Stimulated activated CD4-positive, alpha-beta T cell treated with anti-CD3 and anti-CD28 coated beads, Interleukin-4, amount 100 ng/mL, for 1 hour (primary cell): Measurements from ENCODE around the gene GAS2L3.
A peak's percentile ranks its signal among the peaks of the same experiment; 100 is the strongest.
"Not testable (repeated sequence)": the region's sequence is repeated elsewhere in the genome, so short reads cannot be mapped to it uniquely, and the experiment has no call there.

Experiments
- DNase-seq: peaks from one replicate; pipeline ENCODE4 v3.0.0-alpha.2; 2020

Gene GAS2L3

DNA sequence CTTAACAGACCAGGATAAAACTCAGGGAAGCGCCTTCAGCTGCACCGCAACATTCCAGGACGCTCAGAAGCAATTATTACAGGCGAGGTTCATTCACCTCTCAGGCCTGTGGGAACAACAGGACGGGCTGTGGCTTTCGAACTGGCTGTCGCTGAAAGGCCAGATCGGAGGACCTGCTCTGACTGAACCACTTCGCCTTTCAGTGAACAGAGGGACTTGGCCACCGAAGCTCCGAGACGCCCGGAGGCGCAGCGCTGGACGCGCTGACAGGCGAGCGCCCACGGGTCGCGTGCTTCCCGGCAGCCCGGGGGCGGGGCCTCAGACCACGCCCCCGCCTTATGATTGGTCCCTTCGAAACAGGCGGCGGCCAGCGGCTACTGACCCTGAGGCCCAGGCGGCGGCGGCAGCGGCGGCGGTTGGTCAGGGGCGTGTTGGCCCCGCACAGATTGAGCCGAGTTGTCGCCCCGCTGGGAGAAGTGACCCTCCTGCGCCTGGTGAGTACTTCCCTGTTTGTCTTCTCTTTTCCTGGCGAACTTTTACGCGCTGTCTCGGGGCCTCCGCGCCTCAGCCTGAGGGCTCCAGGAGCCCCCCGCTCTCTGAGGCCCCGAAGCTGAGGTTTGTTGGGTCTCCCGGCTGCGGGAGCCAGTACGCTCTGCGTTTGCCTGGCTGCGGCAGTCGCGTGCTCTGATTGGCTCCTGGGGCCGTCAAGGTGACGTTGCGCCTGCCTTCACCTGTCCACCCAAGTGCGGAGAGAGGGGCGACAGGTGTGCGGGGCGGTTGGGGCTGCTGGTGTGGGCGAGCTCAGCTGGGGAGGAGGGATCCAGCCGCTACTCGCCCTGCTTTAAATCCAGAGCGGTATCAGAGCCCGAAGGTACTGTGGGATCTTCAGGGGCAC lies at the start of gene GAS2L3:
Gene GAS2L3, plus strand, starts transcription at position 393 of the 895 bp plus-strand sequence. CDS start 21,221 bp downstream, outside the sequence.
- peak; percentile 53 for DNase-seq

DNA sequence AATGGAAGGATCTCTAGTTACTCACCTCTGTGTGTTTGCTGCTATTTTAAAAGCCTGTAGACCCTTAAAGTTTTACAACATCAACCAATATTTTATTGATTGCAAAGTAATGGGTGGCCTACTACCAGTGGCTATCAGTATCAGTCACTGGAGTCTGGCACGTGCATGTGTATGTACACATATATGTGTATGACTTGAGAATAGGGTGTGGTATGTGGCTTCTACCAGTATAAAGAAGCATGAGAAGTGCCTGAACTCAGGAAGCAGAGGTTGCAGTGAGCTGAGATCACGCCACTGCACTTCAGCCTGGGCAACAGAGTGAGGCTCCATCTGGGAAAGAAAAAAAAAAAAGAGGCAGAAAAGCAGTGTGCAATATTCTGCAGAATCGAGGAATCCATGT lies 45.5 kb upstream of the GAS2L3 start:
- DNase-seq: no peak

- no peak for DNase-seq
Observed at GRCh38 chr12:100528471-100529127, 44.9 kb upstream of the GAS2L3 start.

DNA sequence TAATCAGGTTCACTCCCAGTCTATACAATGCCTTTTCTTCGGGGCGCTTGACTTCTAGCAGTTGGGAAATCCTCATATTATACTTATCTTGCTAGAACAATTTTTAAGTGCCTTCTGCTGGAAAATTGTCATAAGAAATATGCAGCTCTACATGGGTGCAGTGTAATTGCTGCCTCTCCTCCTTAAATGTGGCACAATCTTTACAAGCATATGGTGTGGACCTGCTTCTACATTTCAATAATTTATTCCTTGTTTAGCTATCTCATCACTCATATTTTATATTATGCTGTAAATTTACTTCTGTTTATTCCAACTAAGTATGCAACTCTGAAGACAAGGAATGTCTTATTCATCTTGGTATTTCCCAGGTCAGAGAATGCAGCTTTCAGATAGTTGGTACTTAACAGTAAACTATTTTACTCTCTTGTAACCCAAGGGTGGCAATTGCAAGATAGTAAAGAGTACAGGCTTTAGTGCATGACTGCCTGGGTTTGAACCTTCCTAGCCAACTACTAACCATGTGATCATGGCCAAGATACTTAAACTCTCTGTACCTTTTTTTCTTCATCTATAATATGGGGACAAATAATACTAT lies 43.6 kb upstream of the GAS2L3 start:
- no peak for DNase-seq

GRCh38 chr12:100533376-100533775 lies 40.1 kb upstream of the GAS2L3 start:
- DNase-seq: no peak

- DNase-seq: no peak
Observed at GRCh38 chr12:100534625-100535227, 38.8 kb upstream of the GAS2L3 start.

DNA sequence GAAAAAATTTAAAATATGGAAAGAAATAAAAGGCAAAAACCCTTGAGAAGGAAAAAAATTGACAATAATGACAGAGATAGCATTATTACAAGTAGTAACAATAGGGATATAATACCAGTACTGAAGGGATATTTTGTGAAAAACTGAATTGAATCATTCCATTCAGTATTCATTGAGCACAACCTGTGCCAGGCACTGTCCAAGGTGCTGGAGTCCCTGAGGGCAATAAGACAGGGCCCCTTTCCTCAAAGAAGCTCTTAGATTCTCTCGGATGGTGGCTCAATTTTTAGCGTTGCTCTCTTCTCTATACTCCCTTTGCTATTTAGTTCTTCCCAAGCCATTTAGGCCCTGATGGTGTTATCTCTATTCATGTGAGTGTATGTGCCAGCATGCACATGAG lies 34.3 kb upstream of the GAS2L3 start:
- peak; percentile 10 for DNase-seq

DNA sequence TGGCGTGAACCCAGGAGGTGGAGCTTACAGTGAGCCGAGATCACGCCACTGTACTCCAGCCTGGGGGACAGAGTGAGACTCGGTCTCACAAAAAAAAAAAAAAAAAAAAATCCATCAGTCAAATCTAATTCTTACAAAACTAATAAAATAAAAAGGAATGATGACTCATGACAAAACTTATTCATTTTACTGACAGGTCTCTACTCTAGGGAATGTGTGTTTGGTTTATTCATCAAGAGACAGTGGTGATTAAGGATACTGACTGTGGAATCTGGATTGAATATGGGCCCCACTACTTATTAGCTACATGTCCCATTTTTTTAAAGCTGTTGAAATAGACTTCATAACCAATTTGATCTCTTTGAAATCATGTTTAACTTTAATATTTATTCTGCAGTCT lies 29.3 kb upstream of the GAS2L3 start:
- no peak for DNase-seq

DNA sequence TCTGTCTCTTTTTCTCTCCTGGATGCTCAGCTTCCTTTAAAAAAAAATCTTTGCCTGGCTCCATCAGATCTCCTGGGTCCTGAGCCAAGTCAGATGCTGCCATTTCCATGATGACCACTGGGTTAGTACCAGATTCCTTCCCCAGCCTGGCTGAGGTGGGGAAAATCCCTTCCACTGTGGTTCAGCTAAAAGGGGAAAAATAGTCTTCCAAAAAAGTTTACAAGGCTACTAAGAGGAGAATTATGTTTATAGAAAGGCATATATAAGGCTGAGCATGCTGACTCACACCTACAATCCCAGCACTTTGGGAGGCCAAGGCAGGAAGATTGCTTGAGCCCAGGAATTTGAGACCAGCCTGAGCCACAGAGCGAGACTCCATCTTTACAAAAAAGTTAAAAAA lies 28.4 kb upstream of the GAS2L3 start:
- DNase-seq: no peak

DNA sequence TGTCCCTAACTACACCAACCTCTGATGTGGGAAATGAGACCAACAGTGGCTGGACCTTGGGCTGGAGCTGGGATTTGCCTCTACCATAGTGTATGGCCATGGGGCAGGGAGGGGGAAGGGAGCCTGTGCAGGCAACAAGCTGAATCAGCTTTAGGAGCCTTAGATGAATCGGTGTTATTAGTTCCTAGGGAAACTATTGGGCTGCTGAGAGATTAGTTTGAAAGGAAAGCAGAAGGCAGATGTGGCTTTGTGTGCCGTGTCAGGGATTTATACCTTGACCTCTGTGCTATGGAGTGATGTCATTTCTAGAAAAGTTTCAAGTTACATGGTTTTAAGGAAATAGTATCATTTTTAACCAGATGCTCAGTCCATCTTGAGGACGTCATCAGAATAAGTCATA lies 19.5 kb upstream of the GAS2L3 start:
- DNase-seq: no peak

GRCh38 chr12:100554608-100555077 lies 18.8 kb upstream of the GAS2L3 start:
- DNase-seq: no peak

- DNase-seq: no peak
Observed at GRCh38 chr12:100555722-100556121, 17.8 kb upstream of the GAS2L3 start.

GRCh38 chr12:100557357-100557756 lies 16.1 kb upstream of the GAS2L3 start:
- no peak for DNase-seq

DNA sequence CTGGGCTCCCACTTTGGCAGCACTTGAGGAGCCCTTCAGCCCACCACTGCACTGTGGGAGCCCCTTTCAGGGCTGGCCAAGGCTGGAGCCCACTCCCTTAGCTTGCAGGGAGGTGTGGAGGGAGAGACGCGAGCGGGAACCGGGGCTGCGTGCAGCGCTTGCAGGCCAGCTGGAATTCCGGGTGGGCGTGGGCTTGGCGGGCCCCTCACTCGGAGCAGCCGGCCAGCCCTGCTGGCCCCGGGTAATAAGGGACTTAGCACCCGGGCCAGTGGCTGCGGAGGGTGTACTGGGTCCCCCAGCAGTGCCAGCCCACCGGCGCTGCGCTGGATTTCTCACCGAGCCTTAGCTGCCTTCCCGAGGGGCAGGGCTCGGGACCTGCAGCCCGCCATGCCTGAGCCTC lies 14.2 kb upstream of the GAS2L3 start:
- not testable (repeated sequence) for DNase-seq

DNA sequence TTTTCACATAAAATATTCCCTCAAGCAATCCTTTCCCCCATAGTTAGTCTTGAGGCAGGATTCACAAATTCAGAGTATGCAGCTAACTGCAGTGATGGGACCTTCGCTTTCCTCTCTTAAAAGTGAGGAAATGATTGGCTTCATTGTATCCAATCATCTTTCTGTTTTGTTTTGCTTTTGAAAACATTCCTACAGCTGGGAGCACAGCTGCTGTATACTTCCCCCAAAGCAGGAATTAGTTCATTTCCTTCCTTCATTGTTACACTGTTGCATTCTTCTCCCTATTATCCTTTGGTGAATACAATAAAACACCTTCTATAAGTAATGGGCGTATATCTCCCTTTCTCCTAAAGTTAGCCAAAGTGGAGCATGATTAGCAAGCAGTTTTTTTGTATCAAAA lies 9.4 kb upstream of the GAS2L3 start:
- no peak for DNase-seq

- DNase-seq: no peak
Observed at GRCh38 chr12:100564905-100565467, 8.5 kb upstream of the GAS2L3 start.

DNA sequence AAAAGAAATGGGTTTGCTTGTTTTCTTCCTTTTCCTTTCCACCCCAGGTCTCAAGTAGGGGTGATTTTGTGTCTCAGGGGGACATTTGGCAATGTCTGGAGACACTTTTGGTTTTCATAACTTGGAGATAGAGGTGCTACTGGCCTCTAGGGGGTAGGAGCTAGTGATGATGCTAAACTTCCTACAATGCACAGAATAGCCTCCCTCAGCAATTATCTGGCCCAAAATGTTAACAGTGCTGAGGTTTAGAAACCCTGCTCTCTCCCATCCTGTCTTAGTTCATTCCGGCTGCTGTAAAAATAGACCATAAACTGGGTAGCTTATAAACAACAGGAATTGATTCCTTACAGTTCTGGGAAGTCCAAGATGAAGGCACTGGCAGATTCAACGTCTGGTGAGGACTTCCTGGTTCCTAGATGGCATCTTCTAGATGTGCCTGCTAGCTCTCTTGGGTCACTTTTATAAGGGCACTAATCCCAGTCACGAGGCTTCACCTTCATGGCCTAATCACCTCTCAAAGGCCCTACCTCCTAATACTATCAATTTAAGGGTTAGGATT lies 7.4 kb upstream of the GAS2L3 start:
- no peak for DNase-seq

- DNase-seq: no peak
Observed at GRCh38 chr12:100566887-100567637, 6.4 kb upstream of the GAS2L3 start.

DNA sequence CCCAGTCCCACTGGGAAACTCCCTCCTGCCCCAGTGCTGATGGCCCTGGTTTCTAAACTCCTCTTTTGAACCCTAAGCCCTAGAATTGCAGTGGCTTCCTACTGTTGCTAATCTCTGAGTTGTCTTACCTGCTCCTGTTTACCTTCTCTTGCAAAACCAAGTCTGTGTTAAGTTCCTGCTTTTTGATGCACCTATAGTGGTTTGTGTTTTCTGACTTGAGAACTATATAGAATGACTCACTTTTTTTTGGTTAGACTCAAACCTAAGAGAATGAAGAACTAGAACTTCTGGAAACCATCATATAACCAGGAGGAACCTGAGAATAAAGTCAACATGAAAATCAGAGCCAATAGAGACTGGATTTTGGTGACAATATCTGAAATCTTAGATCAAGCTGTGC lies 5.5 kb upstream of the GAS2L3 start:
- DNase-seq: no peak

GRCh38 chr12:100572184-100572583 lies 1.3 kb upstream of the GAS2L3 start:
- DNase-seq: no peak

- DNase-seq: no peak
Observed at GRCh38 chr12:100574187-100575074, 947 bp downstream of the GAS2L3 start.
